ENCODE data around the gene ATP4B.

The ATP4B gene

GRCh38 chr13:113641426-113641825, 16.6 kb downstream of the ATP4B start:
- Histone ChIP-seq H3K9me2 (replicated peaks; ENCODE audit: low read depth, low read length) (no peaks in the 10 kb centered on the region), H3K9ac (ENCODE audit: low read depth, low read length, poor library complexity, severe bottlenecking) (no peak overlapping the region), H3K27me3 (ENCODE audit: insufficient read depth, low read length, poor library complexity, severe bottlenecking) (no peaks in the 10 kb centered on the region), H3K9me3 (ENCODE audit: insufficient read depth, low read depth, low read length) (no peaks in the 10 kb centered on the region), H3K4me2 (ENCODE audit: low read depth, low read length, poor library complexity, severe bottlenecking) (no peak overlapping the region), H3F3A (ENCODE audit: low read depth) (no peaks in the 10 kb centered on the region), H4K20me1 (ENCODE audit: insufficient read depth, low read length, poor library complexity, severe bottlenecking) (no peaks in the 10 kb centered on the region), H3K79me2 (ENCODE audit: insufficient read depth, low read length) (no peaks in the 10 kb centered on the region), H3K4me3 (ENCODE audit: low read length, poor library complexity, severe bottlenecking) (no peak overlapping the region), H3K4me1 (ENCODE audit: insufficient read depth, low read length, poor library complexity, severe bottlenecking) (peaks cover 3% of the 10 kb centered on the region), H2AFZ (ENCODE audit: low read length) (no peak overlapping the region), H3K36me3 (ENCODE audit: insufficient read depth, low read length) (no peaks in the 10 kb centered on the region)
- TF ChIP-seq EZH2phosphoT487 (IDR thresholded peaks at IDR 0.05; ENCODE audit: borderline replicate concordance): no peak
- TF ChIP-seq CTCF (conservative IDR thresholded peaks at IDR 0.05; ENCODE audit: low read length): no peak

GRCh38 chr13:113639616-113640262, 18.3 kb downstream of the ATP4B start:
- H3K79me2 ChIP-seq (ENCODE audit: insufficient read depth, low read length): no peaks in the 10 kb centered on the region
- no peak overlapping the region for H2AFZ ChIP-seq (ENCODE audit: low read length)
- no peaks in the 10 kb centered on the region for H3K9me2 ChIP-seq (replicated peaks; ENCODE audit: low read depth, low read length)
- H3K36me3 ChIP-seq (ENCODE audit: insufficient read depth, low read length): no peaks in the 10 kb centered on the region
- H3K4me3 ChIP-seq (ENCODE audit: low read length, poor library complexity, severe bottlenecking): no peak overlapping the region
- no peaks in the 10 kb centered on the region for H3K4me1 ChIP-seq (ENCODE audit: insufficient read depth, low read length, poor library complexity, severe bottlenecking)
- H3K9ac ChIP-seq (ENCODE audit: low read depth, low read length, poor library complexity, severe bottlenecking): no peak overlapping the region
- no peak overlapping the region for H3K4me2 ChIP-seq (ENCODE audit: low read depth, low read length, poor library complexity, severe bottlenecking)
- H4K20me1 ChIP-seq (ENCODE audit: insufficient read depth, low read length, poor library complexity, severe bottlenecking): no peaks in the 10 kb centered on the region
- no peaks in the 10 kb centered on the region for H3F3A ChIP-seq (ENCODE audit: low read depth)
- no peaks in the 10 kb centered on the region for H3K9me3 ChIP-seq (ENCODE audit: insufficient read depth, low read depth, low read length)
- no peaks in the 10 kb centered on the region for H3K27me3 ChIP-seq (ENCODE audit: insufficient read depth, low read length, poor library complexity, severe bottlenecking)
- no peak for TF ChIP-seq CTCF (conservative IDR thresholded peaks at IDR 0.05; ENCODE audit: low read length)
- no peak for TF ChIP-seq EZH2phosphoT487 (IDR thresholded peaks at IDR 0.05; ENCODE audit: borderline replicate concordance)

- TF ChIP-seq EZH2phosphoT487 (IDR thresholded peaks at IDR 0.05; ENCODE audit: borderline replicate concordance) (no peak), CTCF (conservative IDR thresholded peaks at IDR 0.05; ENCODE audit: low read length) (no peak)
- H3K4me2 ChIP-seq (ENCODE audit: low read depth, low read length, poor library complexity, severe bottlenecking): no peak overlapping the region
- H3K4me1 ChIP-seq (ENCODE audit: insufficient read depth, low read length, poor library complexity, severe bottlenecking): no peaks in the 10 kb centered on the region
- H4K20me1 ChIP-seq (ENCODE audit: insufficient read depth, low read length, poor library complexity, severe bottlenecking): no peaks in the 10 kb centered on the region
- H2AFZ ChIP-seq (ENCODE audit: low read length): no peak overlapping the region
- no peaks in the 10 kb centered on the region for H3K36me3 ChIP-seq (ENCODE audit: insufficient read depth, low read length)
- H3F3A ChIP-seq (ENCODE audit: low read depth): no peaks in the 10 kb centered on the region
- no peak overlapping the region for H3K4me3 ChIP-seq (ENCODE audit: low read length, poor library complexity, severe bottlenecking)
- H3K9ac ChIP-seq (ENCODE audit: low read depth, low read length, poor library complexity, severe bottlenecking): no peak overlapping the region
- H3K79me2 ChIP-seq (ENCODE audit: insufficient read depth, low read length): no peaks in the 10 kb centered on the region
- H3K27me3 ChIP-seq (ENCODE audit: insufficient read depth, low read length, poor library complexity, severe bottlenecking): no peaks in the 10 kb centered on the region
- no peaks in the 10 kb centered on the region for H3K9me3 ChIP-seq (ENCODE audit: insufficient read depth, low read depth, low read length)
- H3K9me2 ChIP-seq (replicated peaks; ENCODE audit: low read depth, low read length): no peaks in the 10 kb centered on the region
These were observed 19.2 kb downstream of the ATP4B start for GRCh38 chr13:113638806-113639205.
